Neural cell (in vitro differentiated cells): Measurements from ENCODE around the gene CNTNAP2.

Experiments
- EP300 ChIP-seq: fragments of 450-650 bp; conservative IDR thresholded peaks from 2 replicates; pipeline ENCODE4 v1.6.1; 2014; ENCODE audit warnings: antibody characterized with exemption, mild to moderate bottlenecking, moderate library complexity; ENCODE audit not compliant: poor library complexity, severe bottlenecking
- EZH2 ChIP-seq: fragments of 200-600, 300-800 bp; shearing (Covaris generic), sonication (generic); IDR thresholded peaks from 2 replicates; pipeline ENCODE4 v1.6.1; 2014; ENCODE audit warnings: antibody characterized with exemption, low read length, borderline replicate concordance, mild to moderate bottlenecking; ENCODE audit not compliant: insufficient read depth, poor library complexity, severe bottlenecking
- POLR2AphosphoS5 ChIP-seq: IDR thresholded peaks from 2 replicates; pipeline ENCODE4 v1.6.1; 2012
- TAF1 ChIP-seq: IDR thresholded peaks from 2 replicates; pipeline ENCODE4 v1.6.1; 2012; ENCODE audit warnings: low read depth
- TF ChIP-seq, protein P1 (sequence below): fragments of 450-650 bp; IDR thresholded peaks from 2 replicates; pipeline ENCODE4 v1.5.1; 2014; ENCODE audit warnings: antibody characterized with exemption, mild to moderate bottlenecking, moderate library complexity; ENCODE audit not compliant: poor library complexity, severe bottlenecking

DNA sequence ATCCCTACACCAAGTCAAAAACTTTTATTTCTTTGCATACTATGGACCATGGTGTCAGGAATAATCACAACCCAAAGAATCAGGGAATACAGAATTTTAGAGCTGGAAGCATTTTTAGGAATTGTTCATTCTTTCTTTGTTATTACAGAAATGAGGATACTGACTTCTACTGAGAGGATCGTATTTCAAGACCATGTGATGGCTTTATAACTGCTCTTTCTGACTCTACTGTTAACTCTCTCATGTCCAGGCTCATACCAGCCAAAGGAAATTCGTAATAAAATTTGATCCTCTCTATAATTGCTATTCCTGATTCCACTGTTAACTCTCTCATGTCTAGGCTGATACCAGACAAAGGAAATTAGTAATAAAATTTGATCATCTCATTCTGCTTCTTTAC lies 1423.1 kb downstream of the CNTNAP2 start:
- TF ChIP-seq TAF1 (no peak), EP300 (no peak), POLR2AphosphoS5 (no peak), EZH2 (no peak)
- TF ChIP-seq, protein P1, sequence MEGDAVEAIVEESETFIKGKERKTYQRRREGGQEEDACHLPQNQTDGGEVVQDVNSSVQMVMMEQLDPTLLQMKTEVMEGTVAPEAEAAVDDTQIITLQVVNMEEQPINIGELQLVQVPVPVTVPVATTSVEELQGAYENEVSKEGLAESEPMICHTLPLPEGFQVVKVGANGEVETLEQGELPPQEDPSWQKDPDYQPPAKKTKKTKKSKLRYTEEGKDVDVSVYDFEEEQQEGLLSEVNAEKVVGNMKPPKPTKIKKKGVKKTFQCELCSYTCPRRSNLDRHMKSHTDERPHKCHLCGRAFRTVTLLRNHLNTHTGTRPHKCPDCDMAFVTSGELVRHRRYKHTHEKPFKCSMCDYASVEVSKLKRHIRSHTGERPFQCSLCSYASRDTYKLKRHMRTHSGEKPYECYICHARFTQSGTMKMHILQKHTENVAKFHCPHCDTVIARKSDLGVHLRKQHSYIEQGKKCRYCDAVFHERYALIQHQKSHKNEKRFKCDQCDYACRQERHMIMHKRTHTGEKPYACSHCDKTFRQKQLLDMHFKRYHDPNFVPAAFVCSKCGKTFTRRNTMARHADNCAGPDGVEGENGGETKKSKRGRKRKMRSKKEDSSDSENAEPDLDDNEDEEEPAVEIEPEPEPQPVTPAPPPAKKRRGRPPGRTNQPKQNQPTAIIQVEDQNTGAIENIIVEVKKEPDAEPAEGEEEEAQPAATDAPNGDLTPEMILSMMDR: no peak
